CD4-positive, alpha-beta T cell treated with Interleukin-17A for 1 hour (primary cell): ENCODE measurements around the gene BRD9.
"Not testable (repeated sequence)": the region's sequence is repeated elsewhere in the genome, so short reads cannot be mapped to it uniquely, and the experiment has no call there.

Experiments used
- DNase-seq: peaks from one replicate; pipeline ENCODE4 v3.0.0-alpha.2; 2020

BRD9 gene

DNA sequence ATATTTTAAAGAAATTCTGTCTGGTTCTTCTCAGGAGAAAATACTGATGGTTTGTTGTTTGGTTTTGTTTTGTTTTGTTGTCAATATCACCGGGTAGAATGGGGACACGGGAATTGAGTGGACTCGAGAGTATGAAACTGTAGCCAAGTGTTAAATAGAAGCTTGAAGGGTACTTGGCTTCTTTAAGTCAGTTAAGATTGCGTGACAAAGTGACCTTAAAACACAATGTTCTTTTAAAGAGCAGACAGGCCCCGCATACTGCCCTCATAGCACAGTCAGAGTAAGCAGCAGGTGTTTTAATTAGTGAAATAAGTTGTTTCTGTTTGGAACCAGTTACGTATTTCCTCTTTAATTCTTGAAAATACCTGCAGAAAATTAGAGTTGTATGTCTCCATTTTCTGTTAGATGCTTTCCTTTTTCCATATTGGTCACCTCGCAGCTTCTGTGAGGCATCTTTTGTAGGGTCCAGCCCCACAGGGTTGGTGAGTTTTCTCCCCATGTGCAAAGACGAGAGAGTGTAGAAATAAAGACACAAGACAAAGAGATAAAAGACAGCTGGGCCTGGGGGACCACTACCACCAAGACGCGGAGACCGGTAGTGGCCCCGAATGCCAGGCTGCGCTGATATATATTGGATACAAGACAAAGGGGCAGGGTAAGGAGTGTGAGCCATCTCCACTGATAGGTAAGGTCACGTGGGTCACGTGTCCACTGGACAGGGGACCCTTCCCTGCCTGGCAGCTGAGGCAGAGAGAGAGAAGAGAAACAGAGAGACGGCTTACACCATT is 9.7 kb upstream of the BRD9 start:
- DNase-seq = no peak

DNA sequence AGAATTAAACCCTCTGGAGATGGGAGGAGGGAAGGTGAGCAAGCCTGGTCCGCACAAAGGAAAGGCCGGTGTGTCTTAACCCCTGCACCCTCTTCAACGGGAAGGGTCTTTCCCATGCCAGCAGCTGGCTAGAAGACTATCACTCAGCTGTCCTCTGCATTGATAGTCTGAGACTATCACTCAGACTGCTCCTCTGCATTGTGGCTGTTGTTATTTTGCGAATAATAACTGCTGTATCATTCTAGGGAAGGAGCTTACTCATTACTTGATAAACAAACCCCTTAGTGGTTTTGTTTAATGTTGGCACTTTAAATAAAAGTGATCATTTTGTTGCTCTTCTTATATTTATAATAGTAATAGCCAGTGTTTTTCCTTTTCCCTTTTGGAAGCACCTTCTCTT is 8.2 kb upstream of the BRD9 start:
- DNase-seq = no peak

DNA sequence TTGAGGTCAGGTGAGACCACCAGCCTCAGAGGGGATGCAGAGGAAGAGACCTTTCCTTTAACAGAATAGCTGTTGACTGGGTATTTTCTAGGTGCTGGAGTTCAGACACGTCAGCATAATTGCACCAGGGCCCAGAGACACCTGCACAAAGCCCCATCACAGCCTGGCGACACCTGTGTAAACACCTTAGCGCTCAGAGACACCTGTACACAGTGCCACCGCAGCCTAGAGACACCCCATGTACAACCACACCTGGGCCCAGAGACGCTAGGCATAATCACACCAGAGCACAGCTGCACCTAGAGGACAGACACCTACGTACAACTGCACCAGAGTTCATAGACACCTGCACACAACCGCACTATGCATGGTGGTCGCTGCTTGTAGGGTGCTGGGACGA is 1.1 kb upstream of the BRD9 start:
- no peak for DNase-seq

DNA sequence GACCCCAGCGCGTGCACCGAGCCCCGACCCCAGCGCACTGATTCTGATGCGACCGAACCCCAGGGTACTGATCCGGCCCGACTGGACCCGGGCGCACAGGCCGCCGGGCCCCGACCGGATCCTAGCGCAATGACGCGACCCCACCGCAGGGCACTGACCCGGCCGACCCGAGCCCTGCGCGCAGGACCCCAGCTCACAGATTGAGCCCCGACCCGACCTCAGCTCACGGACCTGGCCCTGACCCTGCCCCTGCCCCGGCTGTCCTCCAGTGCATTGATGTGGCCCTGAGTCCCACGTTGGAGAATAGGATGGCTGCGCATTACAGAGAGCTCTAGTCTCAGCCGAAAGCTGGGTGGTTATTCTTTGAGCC is 521 bp upstream of the BRD9 start:
- no peak for DNase-seq

DNA sequence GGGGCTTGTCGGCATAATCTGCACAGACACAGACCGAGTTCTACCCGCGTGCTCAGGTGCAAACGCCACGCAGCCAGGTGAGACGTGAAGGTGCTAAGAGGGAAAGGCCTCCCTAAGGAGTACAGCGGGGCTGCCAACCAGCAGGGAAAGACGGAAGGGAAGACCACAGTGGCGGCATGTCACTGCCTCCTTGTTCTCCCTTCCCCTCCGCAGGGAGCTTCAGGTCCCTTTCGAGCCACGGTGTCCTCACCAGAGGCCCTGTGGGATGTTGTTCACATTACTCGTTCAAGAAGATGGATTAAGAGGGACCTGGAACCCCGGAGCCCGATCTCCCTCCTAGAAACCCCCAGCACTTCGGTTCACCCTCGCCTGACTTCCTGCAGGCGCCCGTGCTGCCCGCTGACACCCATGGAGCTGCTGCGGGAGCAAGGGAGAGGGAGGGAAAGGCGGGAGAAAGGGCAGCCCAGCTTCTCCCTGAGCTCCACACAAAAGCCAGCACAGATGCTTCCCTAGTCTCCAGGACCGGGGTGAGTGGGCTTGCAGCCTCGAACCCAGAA is 686 bp downstream of the BRD9 start:
- peak; percentile 10 for DNase-seq

DNA sequence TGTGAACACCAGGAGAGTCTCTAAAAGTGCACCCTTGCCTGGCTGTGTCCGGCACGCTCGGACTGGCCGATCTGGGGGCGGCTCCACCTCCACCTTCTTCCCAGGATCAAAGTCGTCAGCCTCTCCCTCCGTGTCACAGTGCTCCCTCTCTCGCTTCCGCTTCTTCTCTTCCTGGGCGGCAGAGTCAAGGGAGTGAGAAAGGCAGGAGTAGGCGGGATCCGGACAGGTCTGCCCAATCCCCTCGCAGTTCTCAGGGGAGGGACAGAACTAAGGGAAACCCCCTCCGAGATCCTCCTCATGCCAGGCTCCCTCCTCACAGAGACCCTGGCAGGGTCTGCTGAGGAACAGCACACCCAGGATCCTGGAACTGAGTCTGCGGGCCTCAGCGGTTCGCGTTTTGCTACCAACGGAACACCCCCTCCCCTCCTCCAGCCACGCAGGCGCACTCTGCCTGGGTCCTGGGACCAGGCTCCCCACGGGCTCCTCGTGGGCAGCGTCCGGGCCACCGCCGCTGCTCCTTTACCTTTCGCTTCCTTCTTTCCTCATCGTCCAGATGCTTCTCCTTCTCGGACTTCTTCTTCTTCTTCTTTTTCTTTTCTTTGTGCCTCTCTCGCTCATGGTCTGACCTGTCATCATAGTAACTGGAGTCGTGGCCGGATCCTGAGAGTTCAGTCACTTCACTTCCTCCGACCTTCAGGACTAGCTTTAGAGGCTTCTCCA is 1.3 kb downstream of the BRD9 start:
- no peak for DNase-seq

- no peak for DNase-seq
Measured at GRCh38 chr5:889075-889710, 3.4 kb downstream of the BRD9 start.

DNA sequence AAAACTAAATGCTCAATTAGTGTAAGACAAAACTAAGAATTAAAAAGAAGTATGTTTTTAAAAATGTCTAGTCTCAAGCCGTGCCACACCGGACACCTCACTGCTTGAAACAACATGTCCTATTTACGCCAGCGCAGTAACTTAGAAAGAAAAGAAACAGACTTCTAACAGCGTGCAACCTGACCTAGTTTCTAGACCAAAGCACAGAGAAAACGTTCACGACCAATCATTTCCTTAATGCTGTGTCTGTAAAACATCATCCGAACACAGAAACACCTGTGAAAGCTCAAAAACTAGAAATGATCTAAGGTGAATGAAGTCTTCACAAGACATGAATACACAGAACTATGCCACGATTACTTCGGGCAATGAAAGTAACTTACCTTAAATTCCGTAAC is 4.0 kb downstream of the BRD9 start:
- DNase-seq = no peak

DNA sequence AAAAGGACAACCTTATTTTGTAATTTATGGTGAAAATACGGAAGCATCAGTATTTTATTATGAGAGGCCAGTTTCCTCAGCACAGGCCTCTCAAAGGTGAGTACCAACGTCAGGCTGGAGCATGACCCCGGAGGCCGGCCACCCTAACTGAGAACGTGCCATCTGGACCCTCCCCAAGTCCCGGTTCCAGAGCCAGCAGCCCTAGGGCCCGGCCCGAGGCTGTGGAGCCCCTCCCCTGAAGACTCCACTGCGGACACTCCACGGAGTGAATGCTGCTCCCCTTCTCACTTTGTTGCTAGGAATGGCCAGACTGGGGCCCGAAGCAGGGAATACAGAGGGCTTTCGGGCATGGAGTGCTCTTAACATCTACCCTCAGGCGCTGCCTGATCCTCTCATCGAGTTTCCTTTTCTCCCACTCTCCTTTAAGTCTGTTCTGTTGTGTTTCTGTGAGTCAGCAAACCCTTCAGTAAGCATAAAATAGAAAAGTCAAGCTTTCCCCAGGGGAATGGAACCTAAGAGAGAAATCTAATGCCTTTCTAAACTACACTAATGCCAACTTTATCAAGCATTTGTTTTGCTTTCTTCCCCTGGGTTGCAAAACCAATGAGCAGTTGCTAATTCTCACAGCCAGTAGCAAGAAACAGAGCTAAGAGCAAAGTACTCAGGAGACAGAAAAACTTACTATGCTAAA is 4.5 kb downstream of the BRD9 start:
- DNase-seq = no peak

- no peak for DNase-seq
Measured at GRCh38 chr5:886716-887325, 5.8 kb downstream of the BRD9 start.

DNA sequence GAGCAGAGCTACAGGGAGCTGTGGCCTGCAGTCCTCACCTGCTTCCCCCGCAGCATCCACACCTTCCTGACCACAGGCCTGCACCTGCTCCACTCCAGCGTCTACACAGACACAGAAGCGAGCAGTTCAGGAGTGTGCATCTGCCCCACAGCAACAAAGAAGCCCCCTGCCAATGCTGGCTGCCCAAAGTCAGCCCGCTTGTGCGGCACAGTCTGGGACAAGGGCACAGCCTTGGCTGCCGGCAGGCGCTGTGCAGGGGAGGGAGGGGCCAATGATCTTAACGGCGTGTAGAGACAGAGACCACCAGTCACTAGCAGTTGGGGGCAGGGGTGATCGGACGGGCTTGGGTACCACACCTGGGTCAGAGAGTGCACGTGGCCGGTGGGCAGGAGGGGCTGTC is 6.6 kb downstream of the BRD9 start:
- DNase-seq = no peak

DNA sequence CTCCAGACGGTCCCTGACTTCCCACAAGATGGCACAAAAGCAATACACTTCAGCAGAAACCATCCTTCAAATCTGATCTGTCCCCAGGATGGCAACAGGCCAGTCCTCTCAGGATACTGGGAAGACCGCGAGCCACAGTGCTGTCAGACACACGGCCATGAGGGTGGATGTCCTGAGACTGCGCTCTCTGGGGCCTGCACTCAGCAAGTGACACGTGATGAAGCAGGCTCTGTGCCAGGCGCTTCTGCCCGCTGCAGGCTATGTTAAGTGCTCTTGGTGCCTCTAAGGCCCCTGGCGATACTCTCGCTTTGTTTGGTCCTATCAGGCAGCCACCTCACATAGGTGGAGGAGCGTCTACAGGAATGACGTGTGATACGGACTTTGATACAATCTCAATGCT is 7.1 kb downstream of the BRD9 start:
- DNase-seq = no peak

DNA sequence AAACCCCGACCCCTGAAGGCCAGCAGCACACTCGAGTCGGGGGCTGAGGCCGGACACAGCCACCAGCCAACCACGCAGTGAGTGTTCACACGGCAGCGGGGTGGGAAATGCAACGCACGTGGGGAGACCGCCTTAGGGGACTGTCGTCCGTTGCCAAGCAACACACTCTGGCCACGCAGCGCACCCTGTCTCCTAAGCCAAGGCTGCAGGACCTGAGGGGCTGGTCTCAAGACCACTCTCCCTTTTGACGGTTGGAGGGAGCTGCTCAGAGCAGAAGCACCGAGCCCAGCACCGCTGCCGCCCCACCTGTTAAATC is 7.5 kb downstream of the BRD9 start:
- no peak for DNase-seq

DNA sequence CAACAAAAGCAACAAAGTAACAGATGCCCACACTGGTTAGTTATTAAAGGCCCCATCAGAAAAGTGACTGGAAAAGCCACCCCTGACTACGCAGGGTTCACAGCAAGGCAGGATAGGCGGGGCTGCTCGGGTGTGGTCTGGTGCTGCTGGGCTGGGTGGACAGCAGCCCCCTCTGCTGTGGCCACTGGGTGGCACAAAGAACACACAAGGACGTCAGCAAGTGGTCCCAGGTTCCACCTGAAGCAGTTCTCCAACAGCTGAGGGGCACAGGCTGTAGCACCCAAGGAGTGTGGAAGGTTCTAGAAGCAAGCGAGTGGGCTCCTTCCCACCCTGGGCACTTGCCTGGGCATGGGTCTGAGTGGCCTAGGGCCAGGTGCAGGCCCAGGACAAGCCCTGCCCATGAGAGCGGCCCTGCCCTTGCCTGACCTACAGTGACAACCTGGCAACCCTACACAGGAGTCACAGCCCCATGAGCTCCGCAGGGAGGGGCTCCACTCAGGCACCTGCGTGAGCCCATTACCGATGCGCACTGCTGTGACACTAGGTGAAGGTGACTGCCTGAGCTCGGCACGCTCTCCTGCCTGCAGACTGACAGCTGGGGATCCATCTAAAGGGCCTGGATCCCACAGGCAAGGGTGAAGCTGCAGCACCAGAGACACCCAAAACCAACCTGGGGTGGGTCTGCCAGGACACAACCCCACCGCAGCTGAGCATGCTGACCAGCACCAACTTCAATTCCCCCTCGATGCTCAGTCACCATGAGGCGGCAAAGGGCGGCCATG is 8.1 kb downstream of the BRD9 start:
- no peak for DNase-seq

- no peak for DNase-seq
Measured at GRCh38 chr5:883475-884181, 9.0 kb downstream of the BRD9 start.

- peak; percentile 35 for DNase-seq
Measured at GRCh38 chr5:882253-883183, 10.1 kb downstream of the BRD9 start.

- no peak for DNase-seq
Measured at GRCh38 chr5:881551-881935, 11.1 kb downstream of the BRD9 start.

DNA sequence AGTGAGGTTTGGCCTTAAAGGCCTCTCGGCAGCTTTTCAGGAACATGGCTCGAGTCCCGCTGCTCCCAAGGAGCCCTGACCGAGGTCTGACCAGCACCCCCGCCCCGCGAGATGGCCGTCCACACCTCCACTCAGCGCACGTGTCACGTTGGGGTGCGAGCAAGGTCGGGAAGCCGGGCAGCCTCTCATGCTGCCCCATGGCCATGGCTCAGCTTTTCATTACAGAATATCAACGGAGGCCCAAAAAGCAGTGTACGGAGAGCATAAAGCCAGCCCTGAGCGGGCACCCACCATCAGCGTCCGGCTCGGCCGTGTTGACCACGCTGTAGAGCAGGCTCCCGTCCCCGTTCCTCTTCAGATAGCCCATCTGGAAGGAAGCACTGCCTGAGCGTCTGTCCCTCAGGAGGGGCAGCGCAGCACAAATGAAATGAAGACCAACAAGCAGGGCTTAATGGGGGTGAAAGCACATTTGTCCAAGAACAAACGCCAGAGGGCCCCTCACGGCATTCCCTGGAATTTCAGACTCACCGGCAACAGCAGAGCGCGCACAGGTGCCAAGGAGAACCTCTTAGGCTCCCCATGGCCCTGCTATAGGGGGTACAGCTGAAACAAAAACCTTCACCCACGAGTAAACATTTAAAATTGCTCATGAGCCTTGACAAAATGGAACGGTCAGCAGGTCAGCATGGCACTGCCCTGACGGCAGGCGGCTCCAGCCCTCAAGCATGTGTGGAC is 11.6 kb downstream of the BRD9 start:
- no peak for DNase-seq

DNA sequence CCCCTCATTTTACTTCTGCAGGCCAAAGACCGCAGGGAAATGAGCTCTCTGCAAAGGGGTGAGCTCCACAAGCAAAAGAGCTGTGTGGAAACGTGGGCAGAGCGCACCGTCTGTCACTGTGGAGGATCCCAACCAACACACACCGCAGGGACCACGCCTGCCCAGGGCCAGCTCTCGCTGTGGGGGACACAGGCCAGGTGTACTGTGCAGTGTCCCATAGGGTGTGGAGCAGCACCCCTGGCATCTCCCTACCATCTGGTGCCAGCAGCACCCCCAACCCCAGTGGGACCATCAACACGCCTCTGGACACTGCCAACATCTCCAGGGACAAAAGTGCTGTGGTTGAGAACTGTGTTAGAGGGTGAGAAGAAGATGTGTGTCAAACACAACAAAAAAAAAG is 13.9 kb downstream of the BRD9 start:
- DNase-seq = not testable (repeated sequence)

DNA sequence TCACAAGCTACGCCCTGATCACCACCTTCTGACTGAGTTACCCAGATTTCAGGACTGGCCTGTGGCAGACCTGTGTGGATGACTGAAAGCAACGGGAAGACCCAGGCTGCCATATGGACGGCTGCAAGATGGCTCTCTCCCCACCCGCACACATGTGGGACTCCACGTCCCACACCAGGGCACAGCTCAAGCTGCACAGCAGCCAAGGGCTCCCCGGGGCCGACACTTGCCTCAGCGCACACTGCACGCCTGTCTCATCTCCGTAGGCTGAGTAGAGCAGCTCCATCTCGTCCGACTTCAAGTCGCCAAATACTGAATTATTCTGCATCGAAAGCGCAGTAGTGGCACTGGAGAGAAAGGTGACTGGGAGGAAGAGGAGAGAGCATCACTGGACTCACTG is 14.5 kb downstream of the BRD9 start:
- DNase-seq = no peak
